ENCODE results near the gene MTIF3. TPM values are rescaled to one million over a fixed set of nuclear protein-coding genes. Genes with fewer than 3 reads are reported as not detected.
A peak's percentile ranks its signal among the peaks of the same experiment; 100 is the strongest.

The MTIF3 gene
- total RNA-seq, result 10 to 100 TPM; 26.9 to 45.4 TPM
- polyA plus RNA-seq, result 10 to 100 TPM; 47.7 to 64.7 TPM
- long read RNA-seq, donor 1, transcript MTIF3-202 (5 exons, 1,005 nt), result major isoform, 14 of 41 reads
- long read RNA-seq, donor 1, transcript MTIF3-203 (3 exons, 889 nt), result minor isoform, 10 of 41 reads
- long read RNA-seq, donor 1, partial matches to known transcripts, result 5 of 41 reads
- long read RNA-seq, donor 1, other reads (novel, unspliced or antisense), result 7 of 41 reads
- long read RNA-seq, donor 2, partial matches to known transcripts, result 29 of 49 reads
- long read RNA-seq, donor 2, other reads (novel, unspliced or antisense), result 14 of 49 reads
- long read RNA-seq, donor 3, transcript MTIF3-203 (3 exons, 889 nt), result major isoform, 7 of 18 reads
- long read RNA-seq, donor 3, transcript MTIF3-202 (5 exons, 1,005 nt), result major isoform, 7 of 18 reads
- long read RNA-seq, donor 3, partial matches to known transcripts, result 0 of 18 reads
- long read RNA-seq, donor 3, other reads (novel, unspliced or antisense), result 0 of 18 reads
- long read RNA-seq, donor 4, partial matches to known transcripts, result 0 of 12 reads
- long read RNA-seq, donor 4, other reads (novel, unspliced or antisense), result 0 of 12 reads
- long read RNA-seq, donor 5, transcript MTIF3-202 (5 exons, 1,005 nt), result major isoform, 10 of 115 reads
- long read RNA-seq, donor 5, transcript MTIF3-203 (3 exons, 889 nt), result minor isoform, 7 of 115 reads
- long read RNA-seq, donor 5, partial matches to known transcripts, result 64 of 115 reads
- long read RNA-seq, donor 5, other reads (novel, unspliced or antisense), result 32 of 115 reads

GRCh38 chr13:27449936-27450828, at the start of gene MTIF3:
MTIF3 (minus strand) TSS chr13:27450564; CDS start chr13:27440448, 10,116 bp downstream.
- Histone ChIP-seq H3K27ac (ENCODE audit: low read depth in 1 of 2, low read length in 1 of 2) (peak within 1 kb of the TSS; percentile 100), H3K36me3 (ENCODE audit: control insufficient read depth in 4 of 4, insufficient read depth in 4 of 4, low read length in 4 of 4) (no peaks in the 10 kb centered on the region), H3K9me3 (ENCODE audit: control insufficient read depth in 4 of 4, insufficient read depth in 3 of 4, low read length in 3 of 4) (no peaks in the 10 kb centered on the region), H3K27me3 (ENCODE audit: control insufficient read depth in 3 of 3, insufficient read depth in 3 of 3, low read length in 2 of 3) (no peaks in the 10 kb centered on the region), H3K4me3 (peak within 1 kb of the TSS; percentile 97), H3K9ac (ENCODE audit: insufficient read depth in 1 of 2, low read length in 2 of 2) (peak within 1 kb of the TSS; percentile 89 to 98), H3K4me1 (ENCODE audit: control insufficient read depth in 5 of 5, insufficient read depth in 5 of 5, low read length in 5 of 5) (peaks cover 0 to 16% (median 11%) of the 10 kb centered on the region in 5 donors)
- ATAC-seq (ENCODE audit: insufficient read depth, low FRiP score) (peak; percentile 92), DNase-seq (peak; percentile 94 to 97 (median 96))
- TF ChIP-seq, protein P1, sequence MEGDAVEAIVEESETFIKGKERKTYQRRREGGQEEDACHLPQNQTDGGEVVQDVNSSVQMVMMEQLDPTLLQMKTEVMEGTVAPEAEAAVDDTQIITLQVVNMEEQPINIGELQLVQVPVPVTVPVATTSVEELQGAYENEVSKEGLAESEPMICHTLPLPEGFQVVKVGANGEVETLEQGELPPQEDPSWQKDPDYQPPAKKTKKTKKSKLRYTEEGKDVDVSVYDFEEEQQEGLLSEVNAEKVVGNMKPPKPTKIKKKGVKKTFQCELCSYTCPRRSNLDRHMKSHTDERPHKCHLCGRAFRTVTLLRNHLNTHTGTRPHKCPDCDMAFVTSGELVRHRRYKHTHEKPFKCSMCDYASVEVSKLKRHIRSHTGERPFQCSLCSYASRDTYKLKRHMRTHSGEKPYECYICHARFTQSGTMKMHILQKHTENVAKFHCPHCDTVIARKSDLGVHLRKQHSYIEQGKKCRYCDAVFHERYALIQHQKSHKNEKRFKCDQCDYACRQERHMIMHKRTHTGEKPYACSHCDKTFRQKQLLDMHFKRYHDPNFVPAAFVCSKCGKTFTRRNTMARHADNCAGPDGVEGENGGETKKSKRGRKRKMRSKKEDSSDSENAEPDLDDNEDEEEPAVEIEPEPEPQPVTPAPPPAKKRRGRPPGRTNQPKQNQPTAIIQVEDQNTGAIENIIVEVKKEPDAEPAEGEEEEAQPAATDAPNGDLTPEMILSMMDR (IDR thresholded peaks at IDR 0.05; ENCODE audit: control extremely low read depth, extremely low read depth), result no peak
- WGBS, 2 donors, result 0% methylated on average over 79 to 81 of the region's 81 CpGs

DNA sequence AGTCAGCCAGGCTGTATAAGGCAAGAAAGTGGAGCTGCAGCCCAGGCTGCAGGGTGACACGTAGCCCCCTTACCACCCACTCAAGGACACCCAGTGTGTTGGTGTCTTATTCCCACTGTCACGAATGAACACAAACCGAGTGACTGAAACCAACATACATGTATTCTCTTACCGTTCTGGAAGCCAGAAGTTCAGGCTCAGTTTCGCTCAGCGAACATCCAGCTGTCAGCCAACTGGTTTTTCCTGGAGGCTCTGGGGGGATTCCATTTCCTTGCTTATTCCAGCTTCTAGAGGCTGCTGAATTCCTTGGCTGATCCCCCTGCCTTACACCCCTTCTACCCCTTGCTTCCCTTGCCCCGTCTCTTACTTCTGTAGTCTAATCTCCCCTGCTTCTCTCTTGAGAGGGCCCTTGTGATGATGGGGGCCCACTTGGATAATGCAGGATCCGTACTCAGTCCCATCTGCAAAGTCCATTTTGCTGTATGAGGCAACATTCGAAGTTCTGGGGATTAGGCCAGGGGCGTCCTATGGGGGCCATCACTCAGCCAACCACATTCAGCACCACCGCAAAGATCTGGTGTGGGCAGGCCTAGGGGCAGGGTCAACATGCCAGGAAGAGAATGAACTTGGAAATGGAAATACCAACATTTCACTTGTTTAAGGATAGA, 47.3 kb upstream of the MTIF3 start:
- ATAC-seq (ENCODE audit: insufficient read depth, low FRiP score) (no peak), DNase-seq (no peak)
- Histone ChIP-seq H3K27ac (ENCODE audit: low read depth in 1 of 2, low read length in 1 of 2) (no peak overlapping the region), H3K27me3 (ENCODE audit: control insufficient read depth in 3 of 3, insufficient read depth in 3 of 3, low read length in 2 of 3) (no peaks in the 10 kb centered on the region), H3K9ac (ENCODE audit: insufficient read depth in 1 of 2, low read length in 2 of 2) (no peak overlapping the region), H3K9me3 (ENCODE audit: control insufficient read depth in 4 of 4, insufficient read depth in 3 of 4, low read length in 3 of 4) (no peaks in the 10 kb centered on the region), H3K4me3 (no peak overlapping the region), H3K4me1 (ENCODE audit: control insufficient read depth in 5 of 5, insufficient read depth in 5 of 5, low read length in 5 of 5) (peaks cover 0 to 2% (median 0%) of the 10 kb centered on the region in 5 donors), H3K36me3 (ENCODE audit: control insufficient read depth in 4 of 4, insufficient read depth in 4 of 4, low read length in 4 of 4) (no peaks in the 10 kb centered on the region)
- TF ChIP-seq, protein P1 (IDR thresholded peaks at IDR 0.05; ENCODE audit: control extremely low read depth, extremely low read depth), result no peak
- WGBS, 2 donors, result 93% methylated on average over 11 of the region's 11 CpGs

GRCh38 chr13:27496536-27497273, 46.3 kb upstream of the MTIF3 start:
- 81 to 82% methylated on average over 10 of the region's 10 CpGs for WGBS, 2 donors
- ATAC-seq (ENCODE audit: insufficient read depth, low FRiP score) (no peak), DNase-seq (no peak)
- TF ChIP-seq, protein P1 (IDR thresholded peaks at IDR 0.05; ENCODE audit: control extremely low read depth, extremely low read depth), result no peak
- Histone ChIP-seq H3K36me3 (ENCODE audit: control insufficient read depth in 4 of 4, insufficient read depth in 4 of 4, low read length in 4 of 4) (no peaks in the 10 kb centered on the region), H3K4me3 (no peak overlapping the region), H3K4me1 (ENCODE audit: control insufficient read depth in 5 of 5, insufficient read depth in 5 of 5, low read length in 5 of 5) (peaks cover 0 to 2% (median 0%) of the 10 kb centered on the region in 5 donors), H3K9me3 (ENCODE audit: control insufficient read depth in 4 of 4, insufficient read depth in 3 of 4, low read length in 3 of 4) (no peaks in the 10 kb centered on the region), H3K27ac (ENCODE audit: low read depth in 1 of 2, low read length in 1 of 2) (no peak overlapping the region), H3K27me3 (ENCODE audit: control insufficient read depth in 3 of 3, insufficient read depth in 3 of 3, low read length in 2 of 3) (no peaks in the 10 kb centered on the region), H3K9ac (ENCODE audit: insufficient read depth in 1 of 2, low read length in 2 of 2) (no peak overlapping the region)
